PC-3 (cell line): ENCODE results near the gene VCAN.

ENCODE experiments used
- EZH2 ChIP-seq: fragments of 300-600 bp; sonication (generic); IDR thresholded peaks from one replicate; pipeline ENCODE4 v1.6.1; 2017; ENCODE audit warnings: antibody characterized with exemption, mild to moderate bottlenecking, low read length; ENCODE audit not compliant: unreplicated experiment
- EZH2phosphoT487 ChIP-seq: fragments of 300-600 bp; sonication (generic); IDR thresholded peaks from 2 replicates; pipeline ENCODE4 v1.6.1; 2018; ENCODE audit warnings: mild to moderate bottlenecking, antibody characterized with exemption, low read length, borderline replicate concordance
- TF ChIP-seq, protein P1 (sequence below): fragments of 300-600 bp; sonication (generic); conservative IDR thresholded peaks from 2 replicates; pipeline ENCODE4 v1.5.1; 2017; ENCODE audit warnings: antibody characterized with exemption, low read depth, mild to moderate bottlenecking, low read length

DNA sequence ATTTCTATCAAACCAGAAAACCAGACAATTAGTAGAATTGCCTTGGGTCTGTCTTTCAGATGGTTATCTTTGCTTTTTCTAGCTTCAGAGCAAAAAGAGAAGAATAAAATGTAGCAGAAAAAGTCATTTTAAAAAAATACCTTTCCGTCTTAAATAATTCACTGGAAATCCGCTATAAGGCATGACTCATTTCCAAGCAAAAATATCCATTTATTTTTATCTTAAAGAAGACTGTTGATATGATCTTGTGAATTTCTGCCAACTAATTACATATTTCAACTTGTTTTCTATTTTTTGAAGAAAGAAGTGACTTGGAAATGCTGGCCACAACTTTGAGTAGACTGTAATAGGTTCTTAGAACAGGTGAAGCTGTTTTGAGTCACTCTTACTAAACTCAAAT lies 83.7 kb downstream of the VCAN start:
- TF ChIP-seq EZH2phosphoT487 (no peak), EZH2 (no peak)
- TF ChIP-seq, protein P1, sequence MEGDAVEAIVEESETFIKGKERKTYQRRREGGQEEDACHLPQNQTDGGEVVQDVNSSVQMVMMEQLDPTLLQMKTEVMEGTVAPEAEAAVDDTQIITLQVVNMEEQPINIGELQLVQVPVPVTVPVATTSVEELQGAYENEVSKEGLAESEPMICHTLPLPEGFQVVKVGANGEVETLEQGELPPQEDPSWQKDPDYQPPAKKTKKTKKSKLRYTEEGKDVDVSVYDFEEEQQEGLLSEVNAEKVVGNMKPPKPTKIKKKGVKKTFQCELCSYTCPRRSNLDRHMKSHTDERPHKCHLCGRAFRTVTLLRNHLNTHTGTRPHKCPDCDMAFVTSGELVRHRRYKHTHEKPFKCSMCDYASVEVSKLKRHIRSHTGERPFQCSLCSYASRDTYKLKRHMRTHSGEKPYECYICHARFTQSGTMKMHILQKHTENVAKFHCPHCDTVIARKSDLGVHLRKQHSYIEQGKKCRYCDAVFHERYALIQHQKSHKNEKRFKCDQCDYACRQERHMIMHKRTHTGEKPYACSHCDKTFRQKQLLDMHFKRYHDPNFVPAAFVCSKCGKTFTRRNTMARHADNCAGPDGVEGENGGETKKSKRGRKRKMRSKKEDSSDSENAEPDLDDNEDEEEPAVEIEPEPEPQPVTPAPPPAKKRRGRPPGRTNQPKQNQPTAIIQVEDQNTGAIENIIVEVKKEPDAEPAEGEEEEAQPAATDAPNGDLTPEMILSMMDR, result no peak
